ENCODE measurements around the gene OSBPL10. TPM values are rescaled to one million over a fixed set of nuclear protein-coding genes. Genes with fewer than 3 reads are reported as not detected.
"Not testable (repeated sequence)": the region's sequence is repeated elsewhere in the genome, so short reads cannot be mapped to it uniquely, and the experiment has no call there.

OSBPL10 gene
- total and polyA plus RNA-seq, 8 donors = 1.8 to 37.7 (median 5.9) TPM

- Histone ChIP-seq H3K36me3 (no peaks in the 10 kb centered on the region), H3K27ac (no peak overlapping the region), H3K9me3 (no peaks in the 10 kb centered on the region), H3K4me1 (no peaks in the 10 kb centered on the region), H3K27me3 (no peaks in the 10 kb centered on the region), H3K4me3 (no peak overlapping the region)
- TF ChIP-seq POLR2A (IDR thresholded peaks at IDR 0.05) (no peak), CTCF (IDR thresholded peaks at IDR 0.05) (no peak), EP300 (IDR thresholded peaks at IDR 0.05) (no peak), POLR2AphosphoS5 (IDR thresholded peaks at IDR 0.05) (no peak)
- intact Hi-C loops (cut with DNase I; ENCODE audit: low total_unique reads) = no loop called here
- WGBS, 5 donors = 62 to 79% (median 72%) methylated on average over 7 of the region's 7 CpGs
- no peak for DNase-seq
Observed at GRCh38 chr3:31876331-31876730, 104.7 kb downstream of the OSBPL10 start.

GRCh38 chr3:31875437-31875836 lies 105.6 kb downstream of the OSBPL10 start:
- 95 to 100% (median 98%) methylated on average over 2 of the region's 2 CpGs for WGBS, 5 donors
- no peak overlapping the region for H3K4me3 ChIP-seq
- no peak for DNase-seq
- H3K4me1 ChIP-seq = no peaks in the 10 kb centered on the region
- H3K27ac ChIP-seq = no peak overlapping the region
- TF ChIP-seq POLR2A (IDR thresholded peaks at IDR 0.05) (no peak), EP300 (IDR thresholded peaks at IDR 0.05) (no peak), POLR2AphosphoS5 (IDR thresholded peaks at IDR 0.05) (no peak), CTCF (IDR thresholded peaks at IDR 0.05) (no peak)
- intact Hi-C loops (cut with DNase I; ENCODE audit: low total_unique reads) = no loop called here
- H3K9me3 ChIP-seq = no peaks in the 10 kb centered on the region
- H3K27me3 ChIP-seq = no peaks in the 10 kb centered on the region
- no peaks in the 10 kb centered on the region for H3K36me3 ChIP-seq

GRCh38 chr3:31873254-31873820 lies 107.7 kb downstream of the OSBPL10 start:
- Histone ChIP-seq H3K4me3 (no peak overlapping the region), H3K27ac (no peak overlapping the region), H3K36me3 (no peaks in the 10 kb centered on the region), H3K9me3 (no peaks in the 10 kb centered on the region), H3K27me3 (no peaks in the 10 kb centered on the region), H3K4me1 (no peaks in the 10 kb centered on the region)
- no peak for TF ChIP-seq CTCF (IDR thresholded peaks at IDR 0.05)
- TF ChIP-seq POLR2AphosphoS5 (IDR thresholded peaks at IDR 0.05) = no peak
- TF ChIP-seq POLR2A (IDR thresholded peaks at IDR 0.05) = no peak
- no peak for TF ChIP-seq EP300 (IDR thresholded peaks at IDR 0.05)
- DNase-seq = no peak
- intact Hi-C loops (cut with DNase I; ENCODE audit: low total_unique reads) = no loop called here
- 87 to 95% (median 92%) methylated on average over 5 of the region's 5 CpGs for WGBS, 5 donors

- Histone ChIP-seq H3K4me1 (no peaks in the 10 kb centered on the region), H3K27me3 (no peaks in the 10 kb centered on the region), H3K4me3 (no peak overlapping the region), H3K9me3 (no peaks in the 10 kb centered on the region), H3K36me3 (no peaks in the 10 kb centered on the region), H3K27ac (no peak overlapping the region)
- TF ChIP-seq CTCF (IDR thresholded peaks at IDR 0.05) (no peak), POLR2AphosphoS5 (IDR thresholded peaks at IDR 0.05) (no peak), EP300 (IDR thresholded peaks at IDR 0.05) (no peak), POLR2A (IDR thresholded peaks at IDR 0.05) (no peak)
- DNase-seq = no peak
- 83 to 92% (median 89%) methylated on average over 5 of the region's 5 CpGs for WGBS, 5 donors
- intact Hi-C loops (cut with DNase I; ENCODE audit: low total_unique reads) = no loop called here
Observed at GRCh38 chr3:31871939-31872507, 109.0 kb downstream of the OSBPL10 start.

- H3K27ac ChIP-seq; DNase-seq; H3K4me1 ChIP-seq; H3K36me3 ChIP-seq; H3K27me3 ChIP-seq; H3K9me3 ChIP-seq; H3K4me3 ChIP-seq; intact Hi-C loops (cut with DNase I; ENCODE audit: low total_unique reads): not testable (repeated sequence)
- 95 to 99% (median 97%) methylated on average over 22 to 28 of the region's 28 CpGs for WGBS, 5 donors
Observed at GRCh38 chr3:31870111-31870510, 111.0 kb downstream of the OSBPL10 start.

Measured in stomach (tissue), 9 donors.